Activated naive CD8-positive, alpha-beta T cell treated with anti-CD3 and anti-CD28 coated beads, Interleukin-2, amount 50 U/mL, for 24 hours (primary cell): Measurements from ENCODE around the gene AFAP1.
A peak's percentile ranks its signal among the peaks of the same experiment; 100 is the strongest.

Experiments used
- ATAC-seq: fragments of 150-1000 bp; cut with Tn5 transposase; one replicate; pipeline ENCODE4 v1.10.0; 2021
- DNase-seq: peaks from one replicate; pipeline ENCODE4 v3.0.0; 2021
- H3K27ac Mint-ChIP-seq: one replicate; pipeline ENCODE4 v1.8.0; 2021; ENCODE audit warnings: mild to moderate bottlenecking, mixed read lengths
- H3K27me3 Mint-ChIP-seq: one replicate; pipeline ENCODE4 v1.8.0; 2021; ENCODE audit warnings: mixed read lengths
- H3K36me3 Mint-ChIP-seq: one replicate; pipeline ENCODE4 v1.8.0; 2021; ENCODE audit warnings: low read depth, mixed read lengths
- H3K4me1 Mint-ChIP-seq: one replicate; pipeline ENCODE4 v1.8.0; 2021; ENCODE audit warnings: mixed read lengths
- H3K4me3 Mint-ChIP-seq: one replicate; pipeline ENCODE4 v1.8.0; 2021; ENCODE audit warnings: mild to moderate bottlenecking, moderate library complexity, mixed read lengths
- H3K9me3 Mint-ChIP-seq: one replicate; pipeline ENCODE4 v1.8.0; 2021; ENCODE audit warnings: mixed read lengths

The AFAP1 gene

DNA sequence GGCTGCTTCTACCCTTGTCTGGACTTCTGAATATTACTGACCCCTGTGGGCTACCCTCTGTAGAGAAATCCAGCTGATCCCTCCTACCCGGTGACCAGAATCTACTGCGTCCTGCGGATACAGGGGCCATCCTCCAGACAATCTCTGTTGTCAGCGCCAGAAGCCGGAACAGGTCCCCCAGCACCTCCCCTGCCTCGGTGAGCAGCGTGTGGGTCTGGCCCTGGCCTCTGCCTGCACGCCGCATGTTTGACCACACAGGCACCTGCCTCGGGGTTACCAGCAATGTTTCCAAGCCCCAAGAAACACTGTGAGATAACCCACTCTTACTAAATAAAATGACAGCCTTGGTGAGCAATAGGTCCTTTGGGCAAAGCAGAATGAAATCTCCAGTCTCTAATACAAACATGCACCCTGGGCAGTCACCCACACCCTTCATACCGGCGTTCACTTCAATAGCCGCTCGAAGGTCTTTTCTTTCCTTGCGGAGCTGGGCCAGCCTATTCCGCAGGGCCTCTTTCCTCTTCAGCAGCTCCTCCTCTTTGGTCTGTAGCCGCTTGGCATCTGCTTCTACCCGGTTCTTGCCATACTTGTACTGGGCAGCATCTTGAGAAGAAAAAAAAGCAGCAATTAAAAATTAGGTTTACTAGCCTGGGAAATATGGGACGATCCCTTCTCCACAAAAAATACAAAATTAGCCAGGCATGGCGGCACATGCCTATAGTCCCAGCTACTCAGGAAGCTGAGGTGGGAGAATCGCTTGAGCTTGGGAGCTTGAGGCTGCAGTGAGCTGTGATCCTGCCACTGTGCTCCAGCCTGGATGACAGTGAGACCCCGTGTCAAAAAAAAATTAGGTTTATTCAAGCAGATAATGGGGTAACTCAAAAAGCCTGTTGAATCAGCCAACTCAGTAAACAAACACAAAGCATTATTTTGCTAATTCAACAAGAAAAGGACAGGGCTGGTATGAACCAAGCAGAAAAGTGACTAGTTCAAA is 165.1 kb downstream of the AFAP1 start:
- DNase-seq (no peak), ATAC-seq (no peak)
- H3K4me3 Mint-ChIP-seq: no peak overlapping the region
- H3K27ac Mint-ChIP-seq: no peak overlapping the region
- peaks cover 4% of the 10 kb centered on the region for H3K36me3 Mint-ChIP-seq
- H3K27me3 Mint-ChIP-seq: no peaks in the 10 kb centered on the region
- H3K4me1 Mint-ChIP-seq: peaks cover 22% of the 10 kb centered on the region
- no peaks in the 10 kb centered on the region for H3K9me3 Mint-ChIP-seq

DNA sequence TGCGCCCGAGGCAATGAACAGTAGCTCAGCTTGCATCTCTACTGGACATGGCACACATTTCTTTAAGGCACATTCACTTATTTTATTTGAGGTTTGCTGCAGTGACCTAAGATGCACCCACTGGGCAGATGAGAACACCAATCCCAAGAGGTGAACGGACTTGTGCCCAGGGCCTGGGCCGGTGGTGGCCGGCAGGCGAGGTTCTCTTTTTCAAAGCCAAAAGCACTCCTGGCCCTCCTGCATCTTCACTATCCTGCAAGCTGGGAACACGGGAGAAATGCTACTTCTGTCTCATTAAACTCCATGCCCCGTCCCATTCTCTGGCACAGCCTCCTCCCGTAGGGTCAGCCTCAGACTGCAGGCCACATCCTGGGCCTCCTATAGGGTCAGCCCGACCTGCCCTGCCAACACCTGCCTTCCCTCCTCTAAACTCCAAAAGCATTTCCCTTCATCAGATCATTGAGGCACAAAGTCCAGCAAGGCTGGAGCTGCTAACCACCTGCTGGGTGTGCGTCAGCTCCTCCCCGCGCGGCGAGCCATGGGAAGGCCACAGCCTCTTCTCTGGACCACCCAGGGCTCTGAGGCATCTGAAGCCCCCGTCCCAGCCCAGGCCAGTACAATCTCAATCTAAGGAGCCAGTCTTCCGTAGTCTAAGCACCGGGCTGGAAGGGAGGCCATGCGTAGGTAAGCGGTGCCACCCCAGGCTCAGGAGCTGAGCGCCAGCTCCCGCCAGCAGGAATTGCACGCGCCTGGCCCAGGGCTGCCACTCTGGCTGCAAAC is 166.1 kb downstream of the AFAP1 start:
- H3K36me3 Mint-ChIP-seq: peaks cover 4% of the 10 kb centered on the region
- H3K27ac Mint-ChIP-seq: no peak overlapping the region
- H3K4me3 Mint-ChIP-seq: no peak overlapping the region
- H3K4me1 Mint-ChIP-seq: peaks cover 14% of the 10 kb centered on the region
- H3K9me3 Mint-ChIP-seq: no peaks in the 10 kb centered on the region
- H3K27me3 Mint-ChIP-seq: no peaks in the 10 kb centered on the region
- ATAC-seq: no peak
- DNase-seq: no peak

DNA sequence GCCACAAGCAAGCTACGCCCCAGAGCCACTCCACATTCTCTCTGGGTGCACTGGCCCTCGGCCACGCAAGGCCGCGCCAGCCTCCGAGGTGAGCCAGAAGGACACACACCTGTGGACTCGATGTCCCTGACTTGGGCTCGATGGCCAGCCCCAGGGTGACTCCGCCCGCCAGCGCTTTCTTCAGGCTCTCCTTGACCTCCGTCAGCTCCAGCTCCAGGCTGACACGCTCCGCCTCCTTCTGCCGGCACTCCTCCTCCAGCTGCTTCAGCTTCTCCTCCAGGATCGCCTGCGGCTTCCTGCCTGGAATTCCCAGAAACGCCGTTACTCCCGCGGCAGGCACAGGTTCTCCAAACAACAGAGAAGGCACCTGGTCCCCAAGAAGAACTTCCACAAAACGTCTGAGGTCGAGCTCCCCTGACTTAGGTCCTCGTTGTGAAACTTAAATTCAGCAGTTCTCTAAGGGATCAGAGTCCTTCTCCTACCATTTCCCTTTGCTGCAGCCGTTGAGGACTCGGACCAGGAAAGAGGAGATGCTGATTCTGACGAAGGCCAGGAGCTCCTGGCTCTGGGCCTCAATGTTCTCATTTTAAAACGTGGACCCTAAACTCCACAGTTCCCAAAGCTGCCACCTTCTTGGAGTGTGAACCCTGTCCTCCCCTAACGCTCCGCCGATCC is 166.8 kb downstream of the AFAP1 start:
- Mint-ChIP-seq H3K36me3 (peaks cover 4% of the 10 kb centered on the region), H3K27me3 (no peaks in the 10 kb centered on the region), H3K4me3 (no peak overlapping the region), H3K4me1 (peaks cover 14% of the 10 kb centered on the region), H3K27ac (no peak overlapping the region), H3K9me3 (no peaks in the 10 kb centered on the region)
- DNase-seq (no peak), ATAC-seq (no peak)

DNA sequence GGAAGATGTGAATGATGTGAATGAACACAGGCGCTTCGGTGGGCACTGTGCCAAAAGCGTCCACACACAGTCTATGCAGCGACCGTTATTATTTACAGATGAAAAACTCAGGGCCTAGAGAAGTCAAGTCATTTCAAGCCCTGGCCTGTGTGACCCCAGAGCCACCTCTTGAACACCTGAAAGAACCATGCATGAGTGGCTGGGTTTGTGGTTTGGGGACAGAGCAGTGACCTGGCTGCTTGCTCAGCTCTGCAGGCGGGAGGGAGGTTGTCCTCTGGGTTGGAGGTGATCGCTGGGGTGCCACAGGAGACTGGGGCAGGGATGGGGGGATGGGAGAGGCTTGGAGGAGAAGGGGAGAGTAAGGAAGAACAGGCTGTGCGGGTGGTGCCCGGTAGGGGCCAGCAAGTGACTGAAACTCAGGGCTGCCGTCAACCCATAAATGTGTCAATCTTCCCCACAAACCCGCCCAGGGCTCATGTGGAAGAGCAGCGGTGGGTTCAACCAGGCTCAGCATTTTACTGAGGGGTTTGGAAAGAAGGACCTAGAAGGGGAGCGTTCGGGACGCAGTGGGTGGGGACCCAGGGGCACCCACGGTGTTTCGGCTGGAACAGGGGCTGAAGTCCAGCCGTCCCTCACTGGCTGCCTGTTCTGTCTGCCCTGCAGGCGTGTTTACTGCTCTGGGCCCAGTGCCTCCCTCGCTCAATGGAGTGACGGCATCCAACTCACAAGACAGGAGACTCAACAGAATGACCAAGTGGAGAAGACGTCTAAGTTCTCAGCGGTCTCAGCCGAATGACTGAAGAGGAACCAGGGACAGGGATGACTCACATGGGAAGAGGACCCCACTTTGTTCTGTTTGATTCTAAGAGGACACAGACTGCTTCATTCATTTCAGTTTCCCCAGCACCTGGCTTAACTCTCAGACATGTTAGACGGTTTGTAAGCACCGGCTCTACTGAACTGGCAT is 167.8 kb downstream of the AFAP1 start:
- peaks cover 4% of the 10 kb centered on the region for H3K36me3 Mint-ChIP-seq
- DNase-seq (no peak), ATAC-seq (no peak)
- no peak overlapping the region for H3K27ac Mint-ChIP-seq
- no peaks in the 10 kb centered on the region for H3K27me3 Mint-ChIP-seq
- H3K4me3 Mint-ChIP-seq: no peak overlapping the region
- H3K9me3 Mint-ChIP-seq: no peaks in the 10 kb centered on the region
- peaks cover 14% of the 10 kb centered on the region for H3K4me1 Mint-ChIP-seq

DNA sequence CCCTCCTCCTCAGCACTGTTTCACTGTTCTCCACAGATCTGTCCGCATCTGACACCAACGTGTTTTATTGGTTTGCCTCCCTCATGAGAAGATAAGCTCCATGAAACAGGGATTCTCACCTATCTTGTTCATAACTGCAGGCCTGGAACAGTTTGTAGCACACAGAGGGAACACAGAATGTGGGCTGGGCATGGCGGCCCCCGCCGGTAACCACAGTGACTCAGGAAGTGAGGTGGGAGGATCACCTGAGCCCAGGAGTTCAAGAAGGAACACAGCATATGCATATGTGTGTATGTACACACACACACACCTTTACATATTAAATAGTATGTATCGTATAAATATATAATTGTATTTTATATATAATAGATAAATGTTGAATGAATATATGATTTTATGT is 168.6 kb downstream of the AFAP1 start:
- no peak overlapping the region for H3K27ac Mint-ChIP-seq
- peaks cover 14% of the 10 kb centered on the region for H3K4me1 Mint-ChIP-seq
- H3K27me3 Mint-ChIP-seq: no peaks in the 10 kb centered on the region
- H3K9me3 Mint-ChIP-seq: no peaks in the 10 kb centered on the region
- H3K4me3 Mint-ChIP-seq: no peak overlapping the region
- H3K36me3 Mint-ChIP-seq: peaks cover 4% of the 10 kb centered on the region
- DNase-seq (no peak), ATAC-seq (peak; percentile 70)

DNA sequence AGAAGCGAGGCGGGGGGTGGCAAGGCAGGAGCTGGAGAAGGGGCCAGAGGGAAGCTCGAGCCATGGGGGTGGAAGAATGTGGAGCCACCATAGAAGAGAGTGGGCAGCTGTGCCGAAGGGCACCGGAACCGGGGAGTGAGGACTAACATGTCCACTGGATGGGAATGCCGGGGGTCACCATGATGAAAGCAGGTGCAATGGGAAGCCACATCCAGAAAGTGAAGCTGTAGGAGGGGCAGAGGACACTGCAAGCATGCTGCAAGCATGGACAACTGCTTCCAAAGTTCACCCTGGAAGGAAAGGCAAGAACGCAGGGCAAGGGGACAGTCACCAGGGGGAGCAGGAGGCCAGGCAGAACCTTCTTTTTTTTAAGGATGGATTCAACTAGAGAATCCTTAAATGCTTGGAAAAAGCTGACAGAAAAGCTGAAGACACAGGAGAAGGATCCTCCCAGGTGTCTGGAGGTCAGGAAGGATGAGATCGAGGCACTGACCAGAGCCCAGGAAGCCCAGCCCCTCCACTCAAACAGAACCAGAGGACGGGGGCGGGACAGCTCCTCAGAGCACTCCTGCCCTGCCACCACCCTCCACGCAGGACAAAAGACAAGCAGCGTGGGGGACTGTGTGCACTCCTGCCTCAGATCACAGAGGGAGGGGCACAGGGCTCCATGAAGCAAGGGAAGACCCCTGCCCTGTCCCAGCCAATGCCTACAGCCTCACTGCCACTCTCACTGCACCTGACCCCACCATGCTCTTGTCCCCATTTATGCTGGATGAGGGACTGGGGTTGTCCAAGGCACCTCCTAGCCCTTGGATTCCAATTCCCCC is 169.2 kb downstream of the AFAP1 start:
- H3K36me3 Mint-ChIP-seq: peaks cover 4% of the 10 kb centered on the region
- ATAC-seq (no peak), DNase-seq (no peak)
- H3K4me1 Mint-ChIP-seq: peaks cover 14% of the 10 kb centered on the region
- no peaks in the 10 kb centered on the region for H3K27me3 Mint-ChIP-seq
- H3K27ac Mint-ChIP-seq: no peak overlapping the region
- no peak overlapping the region for H3K4me3 Mint-ChIP-seq
- H3K9me3 Mint-ChIP-seq: no peaks in the 10 kb centered on the region

DNA sequence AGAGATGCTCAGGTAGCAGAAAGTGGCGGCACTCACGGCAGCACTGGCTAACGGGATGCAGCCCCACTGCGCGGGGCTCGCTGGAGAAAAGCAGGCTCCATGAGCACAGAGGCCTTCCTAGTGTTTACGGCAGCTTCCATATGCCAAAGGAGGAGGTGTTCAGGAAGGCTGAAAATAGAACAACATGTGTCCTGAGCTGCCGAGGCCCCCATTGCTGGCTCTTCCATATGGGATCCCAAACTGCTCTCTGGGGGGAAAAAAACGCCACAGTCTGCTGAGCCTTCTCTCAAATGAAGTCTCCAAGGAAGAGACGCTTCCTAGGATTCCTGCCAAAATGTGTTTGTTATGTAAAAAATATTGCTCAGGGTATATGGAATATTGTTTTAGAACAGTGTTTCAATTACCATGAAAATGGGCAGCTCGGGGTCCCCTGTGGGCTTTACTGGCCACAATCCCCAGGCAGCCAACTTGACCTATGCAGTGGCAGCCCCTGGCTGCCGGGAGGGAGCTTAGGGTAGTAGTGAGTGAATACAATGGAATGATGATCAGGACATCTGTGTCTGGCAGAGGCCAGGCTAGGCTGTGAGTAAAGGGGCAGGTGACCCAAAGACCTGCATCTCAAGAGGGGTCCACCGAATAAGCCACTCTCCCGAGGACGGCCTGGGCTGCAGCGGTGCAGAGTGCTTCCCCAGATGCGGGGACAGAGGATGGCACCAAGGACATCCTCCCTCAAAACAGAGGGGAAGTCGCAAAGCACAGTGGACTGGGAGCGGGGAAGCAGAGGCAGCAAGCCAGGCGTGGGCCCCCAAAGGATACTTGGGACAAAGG is 170.1 kb downstream of the AFAP1 start:
- Mint-ChIP-seq H3K9me3 (no peaks in the 10 kb centered on the region), H3K4me1 (peaks cover 14% of the 10 kb centered on the region), H3K4me3 (no peak overlapping the region), H3K36me3 (peaks cover 4% of the 10 kb centered on the region), H3K27me3 (no peaks in the 10 kb centered on the region), H3K27ac (no peak overlapping the region)
- no peak for ATAC-seq
- DNase-seq: no peak

DNA sequence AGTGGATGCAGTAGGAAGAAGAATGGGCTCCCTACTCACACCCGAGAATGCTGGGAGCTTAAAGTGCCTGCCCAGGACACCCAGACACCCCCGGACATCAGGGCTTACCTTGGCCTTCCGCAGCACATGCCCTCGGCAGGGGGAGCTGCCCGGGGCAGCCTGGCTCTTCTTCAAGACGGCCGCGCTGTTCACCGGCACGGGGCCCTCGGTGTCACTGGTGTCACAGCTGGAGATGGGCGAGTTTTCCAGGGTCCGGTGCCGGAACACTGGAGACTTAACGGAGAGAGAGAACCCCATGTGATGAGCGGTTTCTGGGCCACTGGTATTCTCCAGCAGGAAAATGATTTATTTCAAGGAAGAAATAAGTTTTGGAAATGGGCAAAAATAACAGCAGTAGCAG is 170.9 kb downstream of the AFAP1 start:
- Mint-ChIP-seq H3K36me3 (peaks cover 4% of the 10 kb centered on the region), H3K27me3 (no peaks in the 10 kb centered on the region), H3K4me1 (peaks cover 14% of the 10 kb centered on the region), H3K4me3 (no peak overlapping the region), H3K27ac (no peak overlapping the region), H3K9me3 (no peaks in the 10 kb centered on the region)
- ATAC-seq (no peak), DNase-seq (no peak)

DNA sequence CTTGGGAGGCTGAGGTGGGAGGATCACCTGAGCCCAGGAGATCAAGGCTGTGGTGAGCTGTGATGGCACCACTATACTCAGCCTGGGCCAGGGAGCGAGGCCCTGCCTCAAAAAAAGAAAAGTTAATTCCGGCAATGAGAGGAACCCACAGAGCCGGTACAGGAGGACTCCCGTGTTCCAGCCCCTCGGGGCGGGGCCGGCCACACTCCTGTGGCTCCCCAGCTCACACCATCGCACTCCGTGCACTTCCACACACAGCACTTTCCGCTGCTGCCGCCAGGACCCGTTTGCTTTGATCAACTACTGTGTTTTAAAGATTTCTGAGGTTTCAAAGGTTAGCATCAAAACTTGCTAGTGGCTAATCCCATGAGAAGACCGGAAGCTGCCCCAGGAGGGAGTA is 171.7 kb downstream of the AFAP1 start:
- H3K9me3 Mint-ChIP-seq: no peaks in the 10 kb centered on the region

DNA sequence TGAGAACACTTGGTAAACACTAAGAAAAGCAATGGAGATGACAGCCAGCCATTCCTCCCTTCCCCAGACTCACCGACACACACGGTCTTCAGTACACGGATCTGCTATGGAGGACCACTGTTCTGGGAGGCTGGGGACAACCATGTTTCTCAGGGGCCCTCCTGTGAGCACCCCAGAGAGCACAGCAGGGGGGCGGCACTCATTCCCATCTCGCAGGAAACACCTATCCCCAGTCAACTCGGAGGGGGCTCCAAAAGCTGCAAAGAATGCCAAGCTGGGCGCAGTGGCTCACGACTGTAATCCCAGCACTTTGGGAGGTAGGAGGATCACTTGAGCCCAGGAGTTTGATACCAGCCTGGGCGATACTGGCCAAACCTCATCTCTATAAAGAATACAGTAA is 172.1 kb downstream of the AFAP1 start:
- Mint-ChIP-seq H3K36me3 (peaks cover 4% of the 10 kb centered on the region), H3K4me3 (no peak overlapping the region), H3K9me3 (no peaks in the 10 kb centered on the region), H3K27me3 (no peaks in the 10 kb centered on the region), H3K27ac (no peak overlapping the region), H3K4me1 (peaks cover 14% of the 10 kb centered on the region)
- ATAC-seq (no peak), DNase-seq (no peak)

More for the DNA sequence above, 171.7 kb downstream of the AFAP1 start:
- peaks cover 14% of the 10 kb centered on the region for H3K4me1 Mint-ChIP-seq
- no peaks in the 10 kb centered on the region for H3K27me3 Mint-ChIP-seq
- DNase-seq (no peak), ATAC-seq (no peak)
- no peak overlapping the region for H3K27ac Mint-ChIP-seq
- H3K4me3 Mint-ChIP-seq: no peak overlapping the region
- H3K36me3 Mint-ChIP-seq: peaks cover 4% of the 10 kb centered on the region

DNA sequence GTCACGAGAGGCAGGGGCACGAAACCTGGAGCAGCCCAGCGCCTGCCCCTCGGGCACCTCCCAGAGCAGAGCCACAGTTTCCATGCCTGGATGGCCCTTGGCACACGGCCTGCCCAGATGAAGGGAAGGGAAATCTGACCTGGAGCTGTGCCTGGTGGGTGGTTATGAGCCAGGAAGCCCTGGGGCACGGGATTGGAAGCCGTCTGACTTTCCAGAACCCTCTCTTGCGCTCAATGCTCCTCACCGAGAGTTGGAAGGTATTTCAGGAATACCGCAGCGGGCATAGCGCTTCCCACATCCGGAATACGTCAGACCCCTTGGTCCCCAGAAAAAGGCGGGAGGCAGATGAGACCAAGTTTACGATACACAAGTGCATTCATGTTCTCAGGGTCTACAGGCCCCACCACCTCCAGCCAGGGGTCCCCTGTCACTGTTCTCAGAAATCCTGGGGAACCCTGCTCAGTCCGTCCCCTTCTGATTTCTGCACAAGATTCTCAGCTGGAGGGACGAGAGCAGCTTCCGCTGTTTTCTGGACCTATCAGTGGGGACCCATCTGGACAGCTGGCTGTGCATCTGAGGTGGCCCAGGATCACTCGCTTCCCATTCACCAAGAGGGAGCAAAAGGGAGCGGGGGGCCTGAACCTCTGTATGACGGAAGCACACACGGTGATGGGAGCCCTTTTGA is 172.9 kb downstream of the AFAP1 start:
- Mint-ChIP-seq H3K27me3 (no peaks in the 10 kb centered on the region), H3K4me1 (peaks cover 16% of the 10 kb centered on the region), H3K36me3 (peaks cover 4% of the 10 kb centered on the region), H3K27ac (no peak overlapping the region), H3K9me3 (no peaks in the 10 kb centered on the region), H3K4me3 (no peak overlapping the region)
- ATAC-seq (no peak), DNase-seq (no peak)

DNA sequence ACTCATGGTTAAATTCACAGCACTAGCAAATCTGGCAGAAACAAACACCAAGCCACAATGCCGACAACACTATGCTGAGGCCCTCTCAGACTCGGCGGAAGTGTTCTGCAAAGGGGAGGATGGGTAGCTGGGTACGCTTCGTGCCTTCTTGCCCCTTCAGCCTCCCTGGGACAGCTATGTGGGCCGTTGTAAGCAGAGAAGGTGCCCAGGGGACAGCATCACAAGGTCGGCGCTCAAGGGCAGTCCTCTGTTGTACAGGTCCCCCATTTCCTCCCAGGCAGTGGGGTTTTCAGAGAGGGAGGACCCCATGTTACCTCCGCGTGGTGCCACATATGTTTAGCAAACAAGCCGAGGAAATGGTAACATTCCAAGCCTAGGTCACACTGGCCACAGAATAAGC is 173.6 kb downstream of the AFAP1 start:
- Mint-ChIP-seq H3K36me3 (peaks cover 4% of the 10 kb centered on the region), H3K4me1 (peaks cover 17% of the 10 kb centered on the region), H3K9me3 (no peaks in the 10 kb centered on the region), H3K27ac (no peak overlapping the region), H3K27me3 (no peaks in the 10 kb centered on the region), H3K4me3 (no peak overlapping the region)
- DNase-seq: no peak
- no peak for ATAC-seq
